ENCODE measurements around the gene ACKR3. TPM values are rescaled to one million over a fixed set of nuclear protein-coding genes. Genes with fewer than 3 reads are reported as not detected.

ACKR3 gene
- polyA plus RNA-seq, 2 of the 4 experiments (the other 2 are of a cell fraction), result 21.3 to 33.2 TPM

GRCh38 chr2:236579048-236579745 lies 9.6 kb downstream of the ACKR3 start:
- no peak for DNase-seq (ENCODE audit: low read depth in 1 of 2, low spot score in 1 of 2)
- TF ChIP-seq MAX (IDR thresholded peaks at IDR 0.05) (no peak), PBX3 (IDR thresholded peaks at IDR 0.05) (no peak), CEBPB (IDR thresholded peaks at IDR 0.05) (no peak), HOXB5 (CRISPR knock-in tag; IDR thresholded peaks at IDR 0.05) (no peak), JUNB (IDR thresholded peaks at IDR 0.05) (no peak), RFX5 (IDR thresholded peaks at IDR 0.05) (no peak), HES2 (IDR thresholded peaks at IDR 0.05) (no peak)
- H3K4me2 ChIP-seq, result no peak overlapping the region
- CTCF ChIA-PET, result interaction anchor here (1.4 to 1.8 kb wide), 3 partner anchors 9 to 10 kb away, joined by 3 to 10 read pairs (median 3); partner anchors contain the start of gene ACKR3
- no peaks in the 10 kb centered on the region for H3K9me3 ChIP-seq
- no peak overlapping the region for H3K4me3 ChIP-seq
- no peak for FAIRE-seq
- H3K27ac ChIP-seq, result peak overlapping the region in 1 of 2 experiments; percentile 64; a peak in 2 of 6 replicates
- no peaks in the 10 kb centered on the region for H3K4me1 ChIP-seq
- 76% methylated on average over 9 of the region's 9 CpGs for WGBS (ENCODE audit: missing lambda C conversion rate)
- POLR2A ChIA-PET, result no interaction called here
- ATAC-seq, result no peak

GRCh38 chr2:236579746-236580315 lies 10.2 kb downstream of the ACKR3 start:
- no peaks in the 10 kb centered on the region for H3K9me3 ChIP-seq
- no peak for DNase-seq (ENCODE audit: low read depth in 1 of 2, low spot score in 1 of 2)
- POLR2A ChIA-PET, result no interaction called here
- no peak for ATAC-seq
- no peaks in the 10 kb centered on the region for H3K4me1 ChIP-seq
- no peak for FAIRE-seq
- CTCF ChIA-PET, result interaction anchor here (1.4 kb wide), 1 partner anchor 10 kb away, joined by 3 read pairs; the partner anchor contains the start of gene ACKR3
- WGBS (ENCODE audit: missing lambda C conversion rate), result 79% methylated on average over 9 of the region's 9 CpGs
- H3K27ac ChIP-seq, result peak overlapping the region in 1 of 2 experiments; percentile 64; a peak in 2 of 6 replicates
- H3K4me3 ChIP-seq, result no peak overlapping the region
- no peak for TF ChIP-seq NPAS2 (CRISPR knock-in tag; IDR thresholded peaks at IDR 0.05; ENCODE audit: borderline replicate concordance)
- no peak for TF ChIP-seq ZC3H11A (IDR thresholded peaks at IDR 0.05)
- no peak for TF ChIP-seq CEBPB (IDR thresholded peaks at IDR 0.05)
- TF ChIP-seq MAFK (IDR thresholded peaks at IDR 0.05; ENCODE audit: partially characterized antibody), result peak; percentile 91
- no peak for TF ChIP-seq ESRRA (IDR thresholded peaks at IDR 0.05; ENCODE audit: borderline replicate concordance, low read length)
- TF ChIP-seq CHD2 (IDR thresholded peaks at IDR 0.05; ENCODE audit: low read length, partially characterized antibody), result no peak
- TF ChIP-seq NFE2L2 (conservative IDR thresholded peaks at IDR 0.05; ENCODE audit: low read length), result peak; percentile 91
- no peak for TF ChIP-seq RAD21 (conservative IDR thresholded peaks at IDR 0.05 in 1 of 2, IDR thresholded peaks at IDR 0.05 in 1 of 2)
- no peak for TF ChIP-seq ZFP36 (IDR thresholded peaks at IDR 0.05; ENCODE audit: borderline replicate concordance, partially characterized antibody)
- no peak for TF ChIP-seq CHD4 (IDR thresholded peaks at IDR 0.05; ENCODE audit: borderline replicate concordance)
- TF ChIP-seq RCOR1 (IDR thresholded peaks at IDR 0.05; ENCODE audit: low read depth, low read length), result no peak
- TF ChIP-seq HDAC2 (IDR thresholded peaks at IDR 0.05), result no peak
- H3K4me2 ChIP-seq, result no peak overlapping the region

- ATAC-seq (no peak), FAIRE-seq (no peak), DNase-seq (ENCODE audit: low read depth in 1 of 2, low spot score in 1 of 2) (no peak)
- no peaks in the 10 kb centered on the region for H3K9me3 ChIP-seq
- H3K4me1 ChIP-seq, result no peaks in the 10 kb centered on the region
- WGBS (ENCODE audit: missing lambda C conversion rate), result 87% methylated on average over 29 of the region's 29 CpGs
- H3K4me3 ChIP-seq, result no peak overlapping the region
- H3K4me2 ChIP-seq, result no peak overlapping the region
- ChIA-PET POLR2A (no interaction called here), CTCF (interaction anchor here (0.7 to 1.4 kb wide), 2 partner anchors 11 to 436 kb away, joined by 3 read pairs; partner anchors contain the start of gene ACKR3)
- no peak overlapping the region for H3K27ac ChIP-seq
- TF ChIP-seq MAFK (IDR thresholded peaks at IDR 0.05; ENCODE audit: partially characterized antibody) (no peak), JUN (IDR thresholded peaks at IDR 0.05) (no peak), HOXB13 (CRISPR knock-in tag; IDR thresholded peaks at IDR 0.05; ENCODE audit: low read depth) (no peak), ZNF302 (CRISPR knock-in tag; IDR thresholded peaks at IDR 0.05) (no peak), CHD2 (IDR thresholded peaks at IDR 0.05; ENCODE audit: low read length, partially characterized antibody) (no peak), BCL3 (IDR thresholded peaks at IDR 0.05) (no peak), ATOH8 (CRISPR knock-in tag; IDR thresholded peaks at IDR 0.05; ENCODE audit: low read depth) (no peak), RAD21 (conservative IDR thresholded peaks at IDR 0.05 in 1 of 2, IDR thresholded peaks at IDR 0.05 in 1 of 2) (no peak), BHLHE40 (IDR thresholded peaks at IDR 0.05; ENCODE audit: low read depth, low read length) (no peak), CHD4 (IDR thresholded peaks at IDR 0.05; ENCODE audit: borderline replicate concordance) (no peak), GATA3 (IDR thresholded peaks at IDR 0.05; ENCODE audit: borderline replicate concordance) (no peak), EHMT2 (IDR thresholded peaks at IDR 0.05; ENCODE audit: low read depth) (no peak), ZC3H11A (IDR thresholded peaks at IDR 0.05) (no peak), ELK1 (IDR thresholded peaks at IDR 0.05; ENCODE audit: low read depth, low read length) (no peak), TFCP2L1 (CRISPR knock-in tag; IDR thresholded peaks at IDR 0.05) (no peak)
These were observed 11.2 kb downstream of the ACKR3 start for GRCh38 chr2:236580746-236581355.
